PC-9 (cell line): ENCODE results near the gene SCAMP1. TPM values are rescaled to one million over a fixed set of nuclear protein-coding genes. Genes with fewer than 3 reads are reported as not detected.

ENCODE experiments used
- Bru-seq: library from RNA; stranded (reverse); fragments of 400-500 nt; gene quantifications from one replicate; lab custom pipeline; 2021; lab: Mats Ljungman, UMichigan
- BruChase-seq, 2 experiments: library from RNA; stranded (reverse); fragments of 400-500 nt; gene quantifications; one replicate each; lab custom pipeline; 2021; lab: Mats Ljungman, UMichigan
- BruUV-seq: library from RNA; stranded (reverse); fragments of 400-500 nt; replicated peaks from 2 replicates; lab custom pipeline; 2021; lab: Mats Ljungman, UMichigan
- CTCF ChIA-PET: fragments of 300-600 bp; sonication (Branson Sonifier 250); formaldehyde crosslinking; loops from one replicate; lab custom pipeline; 2022; ENCODE audit warnings: antibody characterized with exemption; lab: Charles Lee
- POLR2A ChIA-PET: fragments of 300-600 bp; sonication (Branson Sonifier 250); formaldehyde crosslinking; loops from one replicate; lab custom pipeline; 2022; ENCODE audit warnings: antibody characterized with exemption; ENCODE audit not compliant: unreplicated experiment; lab: Charles Lee
- DNase-seq, 2 experiments: peaks; one replicate each; pipeline versions ENCODE4 v3.0.0 to v3.0.0-alpha.2; 2015 to 2022; ENCODE audit warnings: mixed read lengths in 1 of 2
- H2AFZ ChIP-seq: fragments of 200-600 bp; sonication (generic); 2 replicates; pipeline ENCODE4 v1.8.1; 2017; ENCODE audit warnings: antibody characterized with exemption
- H3F3A ChIP-seq: fragments of 200-600 bp; sonication (generic); 2 replicates; pipeline ENCODE4 v1.8.1; 2017; ENCODE audit warnings: antibody characterized with exemption, mild to moderate bottlenecking, low read depth; ENCODE audit not compliant: insufficient read depth
- H3K27ac ChIP-seq: fragments of 200-600 bp; sonication (generic); 2 replicates; pipeline ENCODE4 v1.6.1; 2016; ENCODE audit warnings: mixed run types
- H3K27me3 ChIP-seq: fragments of 200-600 bp; sonication (generic); 2 replicates; pipeline ENCODE4 v1.6.1; 2016; ENCODE audit warnings: low read depth, mixed run types; ENCODE audit not compliant: insufficient read depth
- H3K36me3 ChIP-seq: fragments of 200-600 bp; sonication (generic); 2 replicates; pipeline ENCODE4 v1.6.1; 2016; ENCODE audit warnings: low read depth, mixed run types
- H3K4me1 ChIP-seq: fragments of 200-600 bp; sonication (generic); replicated peaks from 2 replicates; pipeline ENCODE4 v1.6.1; 2016; ENCODE audit warnings: mixed run types; ENCODE audit not compliant: insufficient read depth
- H3K4me2 ChIP-seq: fragments of 200-600 bp; sonication (generic); 2 replicates; pipeline ENCODE4 v1.6.1; 2017; ENCODE audit warnings: mixed run types
- H3K4me3 ChIP-seq: fragments of 200-600 bp; sonication (generic); 2 replicates; pipeline ENCODE4 v1.6.1; 2016; ENCODE audit warnings: mixed run types
- H3K79me2 ChIP-seq: fragments of 200-600 bp; sonication (generic); 2 replicates; pipeline ENCODE4 v1.6.1; 2017; ENCODE audit warnings: low read depth, mixed run types
- H3K9me2 ChIP-seq: fragments of 200-600 bp; sonication (generic); 2 replicates; pipeline ENCODE4 v1.8.1; 2017; ENCODE audit warnings: mild to moderate bottlenecking; ENCODE audit not compliant: insufficient read depth
- H3K9me3 ChIP-seq: fragments of 200-600 bp; sonication (generic); 2 replicates; pipeline ENCODE4 v1.8.1; 2016; ENCODE audit warnings: low read depth; ENCODE audit not compliant: insufficient read depth
- H4K20me1 ChIP-seq: fragments of 200-600 bp; sonication (generic); 2 replicates; pipeline ENCODE4 v1.8.1; 2017; ENCODE audit not compliant: insufficient read depth
- EZH2 ChIP-seq: fragments of 200-600 bp; sonication (generic); IDR thresholded peaks from 2 replicates; pipeline ENCODE4 v1.8.0; 2017; ENCODE audit warnings: antibody characterized with exemption, low read depth
- intact Hi-C: fragments of 100-400 bp; cut with micrococcal nuclease; formaldehyde crosslinking; loops from one replicate; pipeline ENCODE4 v1.10.0; 2022; ENCODE audit not compliant: unreplicated experiment
- long read RNA-seq: library from polyadenylated mRNA; stranded (forward); transcript quantifications from one replicate; pipeline ENCODE4 v2.0.0, GENCODE V29; 2022
- total RNA-seq: library from RNA; stranded (reverse); gene quantifications from 2 replicates; pipeline ENCODE4 v1.2.3, GENCODE V29; 2021
- TF ChIP-seq, protein P1 (sequence below): fragments of 200-600 bp; sonication (generic); conservative IDR thresholded peaks from 2 replicates; pipeline ENCODE4 v1.6.1; 2017; ENCODE audit warnings: mixed run types, antibody characterized with exemption, mild to moderate bottlenecking, moderate library complexity

SCAMP1 gene, protein sequence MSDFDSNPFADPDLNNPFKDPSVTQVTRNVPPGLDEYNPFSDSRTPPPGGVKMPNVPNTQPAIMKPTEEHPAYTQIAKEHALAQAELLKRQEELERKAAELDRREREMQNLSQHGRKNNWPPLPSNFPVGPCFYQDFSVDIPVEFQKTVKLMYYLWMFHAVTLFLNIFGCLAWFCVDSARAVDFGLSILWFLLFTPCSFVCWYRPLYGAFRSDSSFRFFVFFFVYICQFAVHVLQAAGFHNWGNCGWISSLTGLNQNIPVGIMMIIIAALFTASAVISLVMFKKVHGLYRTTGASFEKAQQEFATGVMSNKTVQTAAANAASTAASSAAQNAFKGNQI
- 38.7 and 41.1 TPM in 2 replicates for total RNA-seq
- percentile 79 among the genes with signal in this experiment for Bru-seq, nascent RNA
- percentile 70 among the genes with signal in this experiment for BruChase-seq, experiment 1, labeled RNA remaining after a 2-hour chase
- BruChase-seq, experiment 2, labeled RNA remaining after a 6-hour chase = percentile 70 among the genes with signal in this experiment
- long read RNA-seq, full-length matches to known transcripts = 58 of 79 reads
- long read RNA-seq, partial matches to known transcripts = 0 of 79 reads
- long read RNA-seq, other reads (novel, unspliced or antisense) = 21 of 79 reads

DNA sequence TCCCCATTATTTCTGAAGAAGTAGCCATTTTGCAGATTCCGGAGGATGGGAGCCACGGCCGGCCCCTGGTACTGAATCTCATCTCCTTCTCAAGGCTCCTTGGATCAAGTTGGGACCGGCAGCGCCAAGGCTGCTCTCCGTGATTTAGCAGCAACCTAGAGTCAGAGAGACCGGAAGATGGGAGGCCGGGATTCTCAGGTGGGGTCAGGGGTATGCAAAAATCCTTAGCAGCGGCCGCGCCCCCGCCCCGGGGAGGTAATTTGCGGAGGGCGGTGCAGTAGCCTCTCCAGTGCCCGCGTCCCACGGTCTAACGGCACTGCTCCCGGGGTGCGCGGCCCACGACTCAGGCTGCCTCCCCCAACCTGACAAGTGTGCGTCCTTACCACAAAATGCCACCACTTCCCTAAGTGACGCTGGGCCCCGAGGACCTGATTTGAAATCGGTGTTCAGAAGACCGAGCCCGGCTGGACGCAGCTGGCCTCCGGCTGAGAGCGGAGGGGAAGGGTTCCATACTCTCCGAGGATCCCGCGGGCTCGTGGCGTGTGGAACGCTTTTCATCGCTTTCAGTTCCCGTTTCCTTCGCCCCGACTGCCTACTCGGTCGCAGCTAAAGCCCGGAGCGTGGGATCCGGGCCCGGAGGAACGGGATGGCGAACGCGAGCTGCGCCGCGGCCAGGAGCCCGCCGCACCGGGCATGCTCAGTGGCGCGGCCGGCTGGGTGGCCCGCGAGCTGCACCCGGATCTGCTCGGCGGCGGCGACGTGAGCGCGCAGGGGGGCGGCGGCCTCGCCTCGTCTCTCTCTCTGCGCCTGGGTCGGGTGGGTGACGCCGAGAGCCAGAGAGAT is at the start of gene SCAMP1:
Gene SCAMP1, plus strand, starts transcription at position 787 of the 843 bp plus-strand sequence. Its CDS starts 55 bp downstream, at position 842.
- peaks cover 12% of the 10 kb centered on the region for H3K4me1 ChIP-seq
- H2AFZ ChIP-seq = peak within 1 kb of the TSS; percentile 98
- H3K27ac ChIP-seq = peak within 1 kb of the TSS; percentile 87
- no peaks in the 10 kb centered on the region for H3K27me3 ChIP-seq
- TSS peak; percentile 56 for BruUV-seq
- H3K4me2 ChIP-seq = peak within 1 kb of the TSS; percentile 87
- H3K79me2 ChIP-seq = peaks cover 53% of the 10 kb centered on the region
- H3K9me3 ChIP-seq = no peaks in the 10 kb centered on the region
- H3K9me2 ChIP-seq = no peaks in the 10 kb centered on the region
- ChIA-PET POLR2A (interaction anchor here (0.6 to 0.8 kb wide), 3 partner anchors 65 to 876 kb away, joined by 3 to 8 read pairs (median 5); partner anchors contain the start of genes AP3B1 and JMY), CTCF (interaction anchor here (1.8 kb wide), 1 partner anchor 65 kb away, joined by 4 read pairs; the partner anchor contains the start of gene AP3B1)
- H3K4me3 ChIP-seq = peak within 1 kb of the TSS; percentile 86
- H4K20me1 ChIP-seq = peaks cover 4% of the 10 kb centered on the region; the same call in 1 of the 2 replicates
- no peaks in the 10 kb centered on the region for H3K36me3 ChIP-seq
- TF ChIP-seq EZH2 = no peak
- TF ChIP-seq, protein P1, sequence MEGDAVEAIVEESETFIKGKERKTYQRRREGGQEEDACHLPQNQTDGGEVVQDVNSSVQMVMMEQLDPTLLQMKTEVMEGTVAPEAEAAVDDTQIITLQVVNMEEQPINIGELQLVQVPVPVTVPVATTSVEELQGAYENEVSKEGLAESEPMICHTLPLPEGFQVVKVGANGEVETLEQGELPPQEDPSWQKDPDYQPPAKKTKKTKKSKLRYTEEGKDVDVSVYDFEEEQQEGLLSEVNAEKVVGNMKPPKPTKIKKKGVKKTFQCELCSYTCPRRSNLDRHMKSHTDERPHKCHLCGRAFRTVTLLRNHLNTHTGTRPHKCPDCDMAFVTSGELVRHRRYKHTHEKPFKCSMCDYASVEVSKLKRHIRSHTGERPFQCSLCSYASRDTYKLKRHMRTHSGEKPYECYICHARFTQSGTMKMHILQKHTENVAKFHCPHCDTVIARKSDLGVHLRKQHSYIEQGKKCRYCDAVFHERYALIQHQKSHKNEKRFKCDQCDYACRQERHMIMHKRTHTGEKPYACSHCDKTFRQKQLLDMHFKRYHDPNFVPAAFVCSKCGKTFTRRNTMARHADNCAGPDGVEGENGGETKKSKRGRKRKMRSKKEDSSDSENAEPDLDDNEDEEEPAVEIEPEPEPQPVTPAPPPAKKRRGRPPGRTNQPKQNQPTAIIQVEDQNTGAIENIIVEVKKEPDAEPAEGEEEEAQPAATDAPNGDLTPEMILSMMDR = peak; percentile 21; the same call in 1 of the 2 replicates
- intact Hi-C loops = loop anchor here (1.0 kb wide), 1 partner anchor 66 kb away; the partner anchor contains the start of gene AP3B1
- peak; percentile 81 to 95 for DNase-seq
- peaks cover 12% of the 10 kb centered on the region; the same call in 1 of the 2 replicates for H3F3A ChIP-seq

DNA sequence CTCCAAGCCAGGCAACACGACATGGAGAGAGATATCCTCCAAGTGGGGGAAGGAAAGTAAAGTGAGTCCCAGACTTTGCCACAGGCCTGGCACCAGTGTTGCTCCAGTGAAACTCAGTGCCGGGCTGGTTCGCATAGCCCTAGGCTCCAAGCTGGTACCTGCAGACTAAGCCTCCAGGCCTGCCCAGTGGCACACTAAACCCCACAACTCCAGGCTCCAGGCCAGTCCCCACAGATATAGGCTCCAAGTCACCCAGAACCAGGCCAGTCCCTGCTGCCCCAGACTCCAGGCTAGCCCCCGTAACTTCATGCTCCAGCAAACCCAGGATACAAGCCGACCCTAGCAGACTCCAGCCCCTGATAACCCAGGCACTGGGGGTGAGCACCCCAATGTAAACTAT is 42.9 kb upstream of the SCAMP1 start:
- H3K4me1 ChIP-seq = no peaks in the 10 kb centered on the region
- no peak overlapping the region for H2AFZ ChIP-seq
- no peaks in the 10 kb centered on the region for H3F3A ChIP-seq
- POLR2A ChIA-PET = no interaction called here
- H3K9me3 ChIP-seq = no peaks in the 10 kb centered on the region
- intact Hi-C loops = no loop called here
- DNase-seq = no peak
- H3K4me2 ChIP-seq = no peak overlapping the region
- H3K27me3 ChIP-seq = no peaks in the 10 kb centered on the region
- no peaks in the 10 kb centered on the region for H3K9me2 ChIP-seq
- H3K36me3 ChIP-seq = no peaks in the 10 kb centered on the region
- H3K4me3 ChIP-seq = no peak overlapping the region
- CTCF ChIA-PET = no interaction called here
- no peaks in the 10 kb centered on the region for H3K79me2 ChIP-seq
- H4K20me1 ChIP-seq = no peaks in the 10 kb centered on the region
- BruUV-seq = no TSS peak
- H3K27ac ChIP-seq = no peak overlapping the region
- no peak for TF ChIP-seq EZH2
- TF ChIP-seq, protein P1 = no peak

DNA sequence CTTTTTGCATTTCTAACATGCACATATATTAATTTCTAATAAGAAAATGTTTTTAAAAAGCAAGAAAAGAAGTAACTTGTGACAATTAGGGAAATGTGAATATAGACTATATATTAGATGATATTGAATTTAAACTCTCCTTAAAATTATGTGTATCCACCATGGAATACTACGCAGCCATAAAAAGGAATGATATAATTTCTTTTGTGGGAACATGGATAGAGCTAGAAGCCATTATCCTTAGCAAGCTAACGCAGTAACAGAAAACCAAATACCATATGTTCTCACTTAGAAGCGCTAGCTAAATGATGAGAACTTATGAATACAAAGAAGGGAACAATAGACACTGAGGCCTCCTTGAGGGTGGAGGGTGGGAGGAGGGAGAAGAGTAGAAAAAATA is 42.1 kb upstream of the SCAMP1 start:
- no peaks in the 10 kb centered on the region for H3F3A ChIP-seq
- no peaks in the 10 kb centered on the region for H4K20me1 ChIP-seq
- no peak overlapping the region for H2AFZ ChIP-seq
- no peak for DNase-seq
- H3K27ac ChIP-seq = no peak overlapping the region
- intact Hi-C loops = no loop called here
- no peaks in the 10 kb centered on the region for H3K79me2 ChIP-seq
- no peaks in the 10 kb centered on the region for H3K36me3 ChIP-seq
- H3K27me3 ChIP-seq = no peaks in the 10 kb centered on the region
- CTCF ChIA-PET = no interaction called here
- H3K4me1 ChIP-seq = no peaks in the 10 kb centered on the region
- POLR2A ChIA-PET = no interaction called here
- H3K4me2 ChIP-seq = no peak overlapping the region
- BruUV-seq = no TSS peak
- H3K4me3 ChIP-seq = no peak overlapping the region
- H3K9me3 ChIP-seq = no peaks in the 10 kb centered on the region
- no peaks in the 10 kb centered on the region for H3K9me2 ChIP-seq
- TF ChIP-seq, protein P1 = no peak
- no peak for TF ChIP-seq EZH2
